Smooth muscle cell of trachea (primary cell): Measurements from ENCODE around the gene POGK. TPM values are rescaled to one million over a fixed set of nuclear protein-coding genes. Genes with fewer than 3 reads are reported as not detected.

Experiments used
- total RNA-seq: library from RNA; depleted of rRNA; stranded (reverse); fragments of >200 nt; gene quantifications from 2 replicates; pipeline ENCODE4 v1.2.1, GENCODE V29; 2014

The POGK gene
- total RNA-seq, result 19.5 and 23.8 TPM in 2 replicates

GRCh38 chr1:166838766-166839599 lies at the start of gene POGK:
Gene POGK, plus strand, starts transcription at chr1:166839475. Its CDS starts 1,482 bp downstream, at chr1:166840957.

GRCh38 chr1:166875734-166876539 lies 36.7 kb downstream of the POGK start, which contains the start of gene TADA1:
Gene TADA1, minus strand, starts transcription at chr1:166876264. Its CDS starts 31 bp downstream, at chr1:166876233.

Other genes starting within 250 kb of the POGK start
- gene TADA1, start 36.8 kb downstream of the POGK start, total RNA-seq, result 10.6 and 11.5 TPM in 2 replicates
- gene ILDR2, start 136.1 kb downstream of the POGK start, total RNA-seq, result under 0.01 and 0.17 TPM in 2 replicates
- not detected in 2 replicates for gene MAEL, start 149.8 kb downstream of the POGK start, total RNA-seq